Fibroblast of skin of right biceps (primary cell): ENCODE results near the gene RPSA.
"Not testable (repeated sequence)": the region's sequence is repeated elsewhere in the genome, so short reads cannot be mapped to it uniquely, and the experiment has no call there.

ENCODE experiments used
- DNase-seq: peaks from one replicate; pipeline ENCODE4 v3.0.0-alpha.2; 2013

Gene RPSA

DNA sequence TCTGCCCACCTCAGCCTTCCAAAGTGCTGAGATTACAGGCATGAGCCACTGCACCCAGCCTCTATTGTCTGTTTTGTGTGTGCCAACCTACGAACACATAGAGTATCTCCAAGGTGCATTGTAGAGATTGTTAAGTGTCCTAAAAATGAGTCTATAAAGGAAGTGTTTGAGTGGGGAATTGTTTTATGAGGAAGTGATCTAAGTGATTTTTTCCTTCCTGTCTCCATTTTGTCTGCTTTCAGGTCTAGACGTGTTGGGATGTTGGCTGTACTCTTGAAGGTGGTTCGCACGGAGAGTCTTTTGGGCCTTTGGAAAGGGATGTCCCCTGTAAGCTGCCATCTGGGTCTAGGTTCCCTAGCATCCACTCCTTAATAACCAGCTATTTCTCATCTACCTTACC lies 16.3 kb upstream of the RPSA start:
- DNase-seq, result no peak

DNA sequence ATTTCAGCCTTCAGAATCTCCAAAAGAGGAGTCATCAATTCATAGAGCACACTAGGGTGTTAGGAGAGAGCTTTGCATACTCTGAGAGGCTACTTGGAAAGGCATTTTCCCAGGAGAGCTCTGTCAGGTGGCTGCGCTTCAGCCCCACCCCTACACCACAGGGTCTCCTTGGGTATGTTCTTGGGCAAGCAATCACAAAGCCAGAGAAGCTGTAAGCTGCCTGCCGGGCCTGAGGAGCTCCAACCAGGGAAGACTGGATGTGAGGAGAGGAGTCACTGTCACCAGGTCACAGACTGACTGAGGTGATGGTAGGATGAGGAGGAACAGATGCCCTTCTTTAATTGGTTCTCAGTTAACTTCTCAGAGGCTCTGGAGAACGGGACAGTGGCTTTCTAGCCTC lies 9.8 kb upstream of the RPSA start:
- DNase-seq, result no peak

DNA sequence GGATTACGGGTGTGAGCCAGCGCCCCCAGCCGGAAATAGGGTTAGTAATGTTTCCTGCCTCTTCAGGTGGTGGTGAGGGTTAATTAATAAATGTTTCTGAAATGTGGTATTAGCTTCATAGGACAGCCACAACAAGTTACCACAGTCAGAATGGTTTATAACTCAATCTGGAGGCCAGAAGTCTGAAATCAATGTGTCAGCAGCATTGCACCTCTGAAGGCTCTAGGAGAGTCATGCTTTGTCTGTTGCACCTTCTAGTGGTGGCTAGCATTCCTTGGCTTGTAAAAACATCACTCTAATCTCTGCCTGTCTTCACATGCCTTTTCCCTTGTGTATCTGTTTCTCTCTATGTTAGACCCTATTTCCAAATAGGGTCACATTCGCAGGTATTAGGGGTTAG lies 7.8 kb upstream of the RPSA start:
- DNase-seq, result no peak

DNA sequence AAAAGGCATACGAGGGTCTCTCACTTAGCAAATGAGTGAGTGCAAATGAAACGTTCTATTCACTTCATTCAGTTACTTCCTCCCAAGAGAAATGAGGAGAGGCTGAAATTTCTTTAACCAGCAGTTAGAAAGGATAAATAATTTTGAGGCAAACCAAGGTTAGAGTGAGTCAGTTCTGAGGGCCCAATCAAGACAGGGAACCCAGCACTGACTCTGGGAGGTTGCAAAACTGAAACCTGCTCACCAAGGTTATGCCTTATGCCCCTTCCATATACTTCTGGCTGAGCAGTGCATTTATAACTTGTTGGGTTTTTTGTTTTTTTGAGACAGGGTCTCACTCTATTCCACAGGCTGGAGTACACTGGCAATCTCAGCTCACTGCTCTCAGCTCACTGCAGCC lies 4.5 kb upstream of the RPSA start:
- DNase-seq, result no peak

DNA sequence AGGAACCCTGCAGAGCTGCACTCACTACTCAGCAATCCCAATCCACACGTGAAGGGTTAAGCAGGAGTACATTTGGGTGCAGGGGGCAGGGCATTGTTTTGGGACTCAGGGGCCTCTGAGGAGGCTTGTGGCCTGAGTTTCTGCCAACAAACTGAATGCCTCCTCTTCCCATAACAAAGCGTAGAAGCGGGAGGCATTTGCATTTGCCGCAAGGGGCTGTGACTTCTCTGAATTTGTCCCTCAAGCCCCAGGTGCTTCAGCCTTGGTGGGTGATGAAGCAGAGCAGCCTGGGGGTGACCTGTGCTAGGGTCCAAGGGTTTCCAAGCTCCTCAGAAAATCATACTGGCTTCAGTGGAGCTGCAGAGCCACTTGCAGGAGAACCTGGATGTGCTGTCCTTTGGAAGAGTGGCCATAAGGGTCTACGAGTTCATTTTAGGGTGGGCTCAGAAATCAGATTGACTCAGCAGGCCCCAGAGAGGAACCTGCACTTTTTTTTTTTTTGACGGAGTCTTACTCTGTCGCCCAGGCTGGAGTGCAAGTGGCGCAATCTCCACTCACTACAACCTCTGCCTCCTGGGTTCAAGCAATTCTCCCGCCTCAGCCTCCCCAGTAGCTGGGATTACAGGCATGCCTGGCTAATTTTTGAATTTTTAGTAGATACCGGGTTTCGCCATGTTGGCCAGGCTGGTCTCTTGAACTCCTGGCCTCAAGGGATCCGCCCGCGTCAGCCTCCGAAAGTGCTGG lies 1.4 kb upstream of the RPSA start:
- peak; percentile 7 for DNase-seq

DNA sequence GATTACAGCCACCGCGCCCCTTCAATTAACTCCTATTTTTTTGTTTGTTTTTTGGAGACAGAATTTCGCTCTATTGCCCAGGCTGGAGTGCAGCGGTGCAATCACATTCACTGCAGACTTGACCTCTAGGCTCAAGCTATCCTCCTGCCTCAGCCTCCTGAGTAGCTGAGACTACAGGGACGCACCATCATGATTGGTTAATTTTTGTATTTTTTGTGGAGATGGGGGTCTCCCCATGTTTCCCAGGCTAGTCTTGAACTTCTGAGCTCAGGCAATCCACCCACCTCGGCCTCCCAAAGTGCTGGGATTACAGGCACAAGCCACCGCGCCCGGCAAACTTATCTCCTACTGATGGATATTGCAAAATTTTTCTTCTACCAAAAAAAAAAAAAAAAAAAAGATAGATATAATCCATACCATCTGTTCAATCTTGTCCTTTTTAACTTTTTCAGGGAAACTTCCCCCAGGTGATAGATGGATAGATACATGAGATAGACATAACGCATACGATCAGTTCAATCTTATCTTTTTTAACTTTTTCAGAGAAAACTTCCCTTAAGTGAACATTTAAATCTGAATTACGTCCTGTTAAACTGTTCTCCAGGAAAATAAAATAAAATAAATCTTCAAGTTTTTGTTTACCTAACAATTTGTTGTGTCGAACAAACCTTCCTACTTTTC lies 693 bp upstream of the RPSA start:
- no peak for DNase-seq

DNA sequence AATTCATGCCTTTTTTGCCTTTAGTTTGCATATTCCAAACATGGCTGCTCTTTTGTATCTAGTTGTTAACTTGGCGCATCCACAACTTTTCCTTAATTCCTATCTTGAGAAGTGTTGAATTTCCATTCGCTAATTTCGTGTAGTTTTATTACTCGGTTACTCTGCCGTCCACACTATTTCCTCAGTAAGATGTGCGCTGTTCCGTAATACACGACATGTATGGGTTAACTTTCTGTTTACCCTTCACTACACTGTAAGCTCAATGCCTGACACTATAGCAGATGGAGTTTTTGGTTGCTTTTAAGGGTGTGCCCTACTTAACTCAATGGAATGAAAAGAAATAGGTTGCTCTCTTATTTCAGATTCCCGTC lies 724 bp downstream of the RPSA start:
- no peak for DNase-seq

DNA sequence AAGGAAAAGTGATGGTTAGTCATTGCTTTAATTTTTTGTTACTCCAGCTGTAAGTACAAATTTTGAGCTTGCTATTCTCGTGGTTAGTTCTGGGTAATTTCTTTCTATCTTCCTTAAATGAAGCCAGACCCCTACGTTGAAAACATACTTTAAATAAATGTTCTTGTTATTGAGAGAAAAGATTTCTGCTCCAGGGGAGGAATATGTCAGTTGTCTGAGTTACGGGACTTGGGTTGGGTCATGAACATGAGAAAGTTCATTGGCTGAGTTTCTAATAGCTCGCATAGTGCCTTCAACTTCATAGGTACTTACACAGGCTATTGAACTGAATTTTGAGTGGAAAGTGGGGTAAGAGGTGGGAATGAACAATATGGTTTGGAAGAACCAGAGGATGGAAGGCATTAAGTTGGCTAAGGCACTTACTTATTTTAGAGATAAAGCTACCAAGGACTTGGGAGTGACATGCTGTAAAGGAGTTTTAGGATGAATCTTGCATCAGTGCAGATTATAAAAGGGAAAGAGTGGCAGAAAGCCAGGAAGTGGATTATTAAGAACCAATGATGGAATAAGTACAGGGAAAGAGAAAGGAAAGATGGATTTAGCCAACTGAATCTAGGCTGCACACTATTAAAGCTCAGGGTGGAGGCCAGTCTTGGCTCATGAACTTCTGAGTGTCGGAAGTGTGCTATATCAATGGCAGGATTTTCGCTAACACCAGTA lies 1.4 kb downstream of the RPSA start:
- DNase-seq, result peak; percentile 26

DNA sequence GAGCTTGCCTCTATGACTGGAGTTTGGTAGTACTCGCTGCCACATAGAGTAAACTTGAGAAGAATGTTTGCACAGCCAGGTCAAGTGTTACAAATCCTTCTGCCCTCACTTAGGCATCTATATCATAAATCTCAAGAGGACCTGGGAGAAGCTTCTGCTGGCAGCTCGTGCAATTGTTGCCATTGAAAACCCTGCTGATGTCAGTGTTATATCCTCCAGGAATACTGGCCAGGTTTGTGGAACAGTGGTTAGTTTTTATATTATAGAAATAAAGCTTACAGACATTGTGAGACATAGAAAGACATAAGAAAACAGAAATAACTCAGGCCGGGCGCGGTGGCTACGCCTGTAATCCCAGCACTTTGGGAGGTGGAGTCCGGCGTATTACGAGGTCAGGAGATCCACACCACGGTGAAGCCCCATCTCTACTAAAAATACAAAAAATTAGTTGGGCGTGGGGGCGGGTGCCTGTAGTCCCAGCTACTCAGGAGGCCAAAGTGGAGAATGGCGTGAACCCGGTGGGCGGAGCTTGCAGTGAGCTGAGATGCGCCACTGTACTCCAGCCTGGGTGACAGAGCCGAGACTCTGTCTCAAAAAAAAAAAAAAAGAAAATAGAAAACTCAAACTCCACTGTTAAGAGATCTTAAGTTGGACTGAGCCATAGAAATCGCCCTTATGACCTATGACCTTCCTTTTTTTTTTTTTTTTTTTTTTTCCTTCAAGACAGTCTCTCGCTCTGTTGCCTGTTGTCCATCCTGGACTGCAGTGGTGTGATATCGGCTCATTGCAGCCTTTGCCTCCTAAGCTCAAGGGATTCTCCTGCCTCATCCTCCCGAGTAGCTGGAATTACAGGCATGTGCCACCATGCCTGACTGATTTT lies 2.2 kb downstream of the RPSA start:
- DNase-seq, result no peak

DNA sequence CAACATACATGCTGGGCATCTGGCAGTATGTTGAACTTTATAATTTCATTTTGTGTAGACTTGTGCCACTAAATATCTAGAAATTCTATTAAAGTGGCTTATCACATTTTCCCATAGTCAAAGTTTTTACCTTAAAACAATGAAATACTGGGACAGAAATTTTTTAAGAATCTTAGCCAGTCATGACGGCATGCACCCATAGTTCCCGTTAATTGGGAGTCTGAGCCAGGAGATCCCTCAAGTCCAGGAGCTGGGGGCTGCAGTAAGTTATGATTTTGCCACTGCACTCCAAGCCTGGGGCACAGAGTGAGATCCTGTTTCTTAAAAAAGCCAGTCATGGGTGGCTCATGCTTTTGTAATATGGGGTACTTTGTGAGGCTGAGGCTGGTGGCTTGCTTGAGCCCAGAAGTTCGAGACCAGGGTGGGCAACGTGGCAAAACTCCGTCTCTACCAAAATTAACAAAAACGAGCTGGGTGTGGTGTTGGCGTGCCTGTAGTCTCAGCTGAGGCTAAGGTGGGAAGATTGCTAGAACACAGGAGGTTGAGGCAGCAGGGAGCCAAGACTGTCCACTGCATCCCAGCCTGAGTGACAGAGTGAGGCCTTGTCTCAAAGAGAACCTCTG lies 3.1 kb downstream of the RPSA start:
- DNase-seq, result no peak

DNA sequence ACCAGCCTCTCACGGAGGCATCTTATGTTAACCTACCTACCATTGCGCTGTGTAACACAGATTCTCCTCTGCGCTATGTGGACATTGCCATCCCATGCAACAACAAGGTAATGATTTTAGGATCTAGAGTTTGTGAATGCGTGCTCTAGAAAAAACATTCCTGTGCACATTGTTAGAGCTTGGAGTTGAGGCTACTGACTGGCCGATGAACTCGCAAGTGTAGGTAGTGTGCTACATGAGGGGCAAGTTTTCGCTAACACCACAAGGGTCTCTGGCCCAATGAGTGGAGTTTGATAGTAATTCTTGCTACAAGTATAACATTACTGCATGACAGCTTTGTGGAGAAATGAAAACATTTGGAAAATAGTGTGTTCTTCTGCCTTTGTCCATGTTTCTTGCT lies 4.4 kb downstream of the RPSA start:
- DNase-seq, result no peak

DNA sequence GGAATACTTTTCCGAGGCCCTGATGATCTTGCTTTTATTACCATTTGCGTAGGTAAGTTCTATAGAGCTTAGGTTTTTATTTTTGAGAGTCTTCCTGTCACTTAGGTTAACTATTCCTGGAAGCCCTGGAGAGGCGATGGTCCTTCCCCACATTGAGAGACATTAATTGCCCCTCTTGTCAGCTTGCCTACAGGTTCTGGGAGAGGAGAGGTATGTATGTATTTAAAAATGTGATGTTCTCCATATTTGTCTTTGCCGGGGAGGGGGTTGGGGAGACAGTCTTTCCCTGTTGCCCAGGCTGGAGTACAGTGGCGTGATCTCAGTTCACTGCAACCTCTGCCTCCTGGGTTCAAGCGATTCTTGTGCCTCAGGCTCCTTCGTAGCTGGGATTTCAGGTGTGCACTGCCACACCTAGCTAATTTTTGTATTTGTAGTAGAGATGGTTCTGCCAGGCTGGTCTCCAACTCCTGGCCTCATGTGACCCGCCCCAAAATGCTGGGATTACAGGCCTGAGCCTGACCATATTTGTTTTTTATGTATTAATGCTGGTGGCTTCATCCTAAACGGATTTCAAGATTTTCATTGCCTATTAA lies 6.2 kb downstream of the RPSA start:
- DNase-seq, result no peak

DNA sequence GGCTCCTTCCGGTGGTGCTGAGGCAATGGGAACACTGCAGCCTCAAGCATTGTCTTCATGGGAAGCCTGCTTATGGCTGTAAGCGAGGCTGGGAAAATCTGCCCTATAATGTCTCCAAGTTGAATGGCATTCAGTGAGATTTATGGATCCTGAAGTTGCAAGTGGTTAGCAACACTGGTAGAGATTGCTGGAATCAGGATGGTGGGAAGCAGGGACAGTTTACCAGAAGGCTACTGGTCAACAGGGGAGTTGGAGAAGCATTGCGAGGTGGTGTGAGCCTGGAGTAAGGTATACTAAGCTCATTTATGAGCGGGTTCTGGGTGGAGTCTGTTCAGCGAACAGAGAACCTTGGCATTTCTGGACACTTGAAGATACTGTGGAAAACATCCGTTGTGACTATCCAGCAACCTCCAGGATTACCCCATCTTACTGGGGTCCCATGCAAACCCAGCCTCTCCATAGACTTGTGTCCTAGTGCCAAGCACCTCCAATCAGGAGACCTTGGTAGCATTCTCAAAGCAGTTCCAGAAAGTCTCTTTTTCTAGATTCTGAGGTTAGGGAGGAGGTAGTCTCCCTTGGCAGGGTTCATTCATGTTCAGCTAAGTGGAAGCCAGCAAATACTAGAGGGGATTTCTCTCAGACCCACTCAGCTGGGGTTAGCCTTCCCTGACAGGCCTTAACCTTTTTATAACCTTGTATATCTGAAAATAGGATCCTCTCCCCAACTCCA lies 7.3 kb downstream of the RPSA start:
- peak; percentile 9 for DNase-seq

DNA sequence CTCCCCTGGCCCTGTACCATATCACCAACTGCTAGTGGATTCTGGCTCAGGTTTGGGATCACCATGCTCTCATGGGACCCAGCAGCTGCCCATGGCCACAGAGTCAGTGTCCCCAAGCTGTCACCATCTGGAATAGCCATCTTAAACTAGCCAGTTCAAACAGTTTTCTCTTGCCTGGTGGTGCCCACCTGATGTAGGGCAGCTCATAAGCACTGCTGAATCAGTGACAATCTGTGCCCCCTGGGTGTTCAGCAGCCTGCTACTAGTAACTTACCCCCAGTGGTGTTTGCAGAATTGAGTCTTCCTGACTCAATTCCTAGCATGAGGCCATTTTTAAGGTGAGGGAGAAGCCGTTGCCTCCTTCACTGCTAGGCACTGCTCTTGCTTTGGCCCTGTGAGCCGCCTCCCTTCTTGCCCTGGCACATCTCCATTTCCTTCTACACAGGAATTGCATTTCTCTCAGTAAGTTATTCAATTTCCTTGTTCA lies 7.9 kb downstream of the RPSA start:
- DNase-seq, result peak; percentile 22

DNA sequence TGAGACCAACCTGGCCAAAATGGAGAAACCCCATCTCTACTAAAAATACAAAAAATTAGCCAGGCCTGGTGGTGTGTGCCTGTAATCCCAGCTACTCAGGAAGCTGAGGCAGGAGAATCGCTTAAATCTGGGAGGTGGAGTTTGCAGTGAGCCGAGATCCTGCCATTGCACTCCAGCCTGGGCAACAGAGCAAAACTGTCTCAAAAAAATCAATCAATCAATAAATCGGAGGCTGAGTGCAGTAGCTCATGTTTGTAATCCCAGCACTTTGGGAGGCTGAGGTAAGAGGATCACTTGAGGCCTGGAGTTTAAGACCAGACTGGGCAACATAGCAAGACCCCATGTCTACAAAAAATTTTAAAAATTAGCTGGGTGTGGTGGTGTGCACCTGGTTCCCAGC lies 8.8 kb downstream of the RPSA start:
- DNase-seq, result not testable (repeated sequence)

DNA sequence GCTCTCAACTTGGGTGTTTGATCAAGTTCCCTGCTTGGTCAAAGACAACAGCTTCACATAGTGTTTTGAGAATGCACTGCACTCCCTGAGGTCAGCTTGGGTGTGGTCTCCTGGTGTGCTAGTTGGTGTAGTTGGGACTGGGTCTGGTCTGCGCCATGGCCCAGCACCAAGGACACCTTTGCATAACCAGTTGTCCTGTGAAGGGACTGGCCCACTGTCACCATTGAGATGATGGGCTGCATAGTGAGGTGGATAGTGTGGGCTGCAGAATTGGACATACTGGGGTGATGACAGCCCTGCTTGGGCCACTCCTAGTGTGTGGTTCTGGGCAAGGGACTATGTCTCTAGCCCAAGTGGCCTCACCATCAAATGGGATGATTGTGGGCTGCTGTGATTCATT lies 9.5 kb downstream of the RPSA start:
- DNase-seq, result no peak

DNA sequence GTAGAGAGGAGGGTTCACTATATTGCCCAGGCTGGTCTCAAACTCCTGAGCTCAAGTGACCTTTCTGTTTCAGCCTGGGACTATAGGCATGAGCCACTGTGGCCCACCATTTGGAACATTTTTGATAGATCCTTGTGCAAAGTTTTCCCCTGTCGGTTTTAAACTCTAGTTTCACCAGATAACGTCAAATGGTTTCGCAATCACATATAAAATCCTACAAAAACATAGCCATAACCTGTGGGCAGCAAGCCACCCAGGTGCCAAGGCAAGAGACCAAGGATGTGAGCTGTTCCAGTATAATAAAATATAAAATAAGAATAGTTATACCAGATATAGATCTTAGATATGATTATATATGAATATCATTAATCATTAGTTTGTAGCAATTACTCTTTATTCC lies 10.5 kb downstream of the RPSA start:
- not testable (repeated sequence) for DNase-seq

DNA sequence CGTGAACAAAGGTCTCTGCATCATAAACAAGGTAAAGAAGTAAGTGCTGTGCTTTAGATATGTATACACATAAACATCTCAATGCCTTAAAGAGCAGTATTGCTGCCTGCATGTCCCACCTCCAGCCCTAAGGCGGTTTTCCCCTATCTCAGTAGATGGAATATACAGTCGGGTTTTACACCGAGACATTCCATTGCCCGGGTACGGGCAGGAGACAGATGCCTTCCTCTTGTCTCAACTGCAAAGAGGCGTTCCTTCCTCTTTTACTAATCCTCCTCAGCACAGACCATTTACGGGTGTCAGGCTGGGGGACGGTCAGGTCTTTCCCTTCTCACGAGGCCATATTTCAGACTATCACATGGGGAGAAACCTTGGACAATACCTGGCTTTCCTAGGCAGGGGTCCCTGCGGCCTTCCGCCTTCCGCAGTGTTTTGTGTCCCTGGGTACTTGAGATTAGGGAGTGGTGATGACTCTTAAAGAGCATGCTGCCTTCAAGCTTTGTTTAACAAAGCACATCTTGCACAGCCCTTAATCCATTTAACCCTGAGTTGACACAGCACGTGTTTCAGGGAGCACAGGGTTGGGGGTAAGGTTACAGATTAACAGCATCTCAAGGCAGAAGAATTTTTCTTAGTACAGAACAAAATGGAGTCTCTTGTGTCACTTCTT lies 12.2 kb downstream of the RPSA start:
- DNase-seq, result not testable (repeated sequence)

DNA sequence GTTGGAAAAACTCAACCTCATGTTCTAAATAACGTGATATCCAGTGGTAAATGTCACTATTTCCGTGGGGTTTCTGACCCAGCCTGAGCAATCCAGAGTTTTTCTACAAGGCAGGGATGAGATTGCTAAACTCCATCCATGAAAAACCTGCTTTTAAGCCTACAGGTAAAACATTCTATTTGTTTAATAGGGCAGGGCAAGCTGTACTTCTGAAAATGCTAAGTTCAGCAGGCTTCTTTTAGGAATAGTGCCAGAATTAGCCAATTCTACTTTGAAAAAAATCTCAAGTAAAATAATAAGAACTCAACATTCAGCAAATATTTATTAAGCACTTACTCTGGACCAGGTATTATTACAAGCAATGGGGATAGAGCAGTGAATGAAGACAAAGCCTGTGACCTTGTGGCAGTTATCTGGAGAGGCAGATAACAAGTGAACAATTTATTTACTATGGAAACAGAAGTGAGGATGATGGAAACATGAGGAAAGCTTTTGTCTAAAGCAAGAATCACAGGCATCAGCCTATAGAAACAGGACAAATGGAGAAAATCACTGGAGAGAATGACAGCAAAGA lies 13.3 kb downstream of the RPSA start:
- no peak for DNase-seq

DNA sequence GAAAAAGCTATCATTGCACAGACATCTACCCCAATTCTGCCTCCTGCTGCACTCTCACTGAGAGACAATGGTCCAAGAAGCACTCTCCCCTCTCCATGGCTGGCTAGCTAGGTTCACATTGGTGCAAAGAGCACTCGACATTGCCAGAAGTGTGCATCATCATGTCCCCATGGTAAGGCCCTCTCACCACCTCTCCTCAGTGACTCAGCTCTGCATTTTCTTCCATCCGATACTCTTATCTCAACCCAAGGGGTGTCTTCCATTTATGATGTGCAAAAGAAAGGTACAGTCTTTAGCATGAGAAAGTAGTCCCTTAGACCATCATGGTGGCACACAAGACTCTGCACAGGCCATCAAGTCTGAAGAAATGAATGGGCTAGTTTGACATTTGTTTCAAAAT lies 14.0 kb downstream of the RPSA start:
- no peak for DNase-seq
